Neural crest cell (in vitro differentiated cells): ENCODE results near the gene CACNB4. TPM values are rescaled to one million over a fixed set of nuclear protein-coding genes. Genes with fewer than 3 reads are reported as not detected.
"Not testable (repeated sequence)": the region's sequence is repeated elsewhere in the genome, so short reads cannot be mapped to it uniquely, and the experiment has no call there.

Experiments
- DNase-seq: peaks from one replicate; pipeline ENCODE4 v3.0.0; 2021; ENCODE audit warnings: low read depth, mixed read lengths, low spot score
- H3K27ac Mint-ChIP-seq: one replicate; pipeline ENCODE4 v1.8.0; 2021; ENCODE audit warnings: mild to moderate bottlenecking, mixed read lengths; ENCODE audit not compliant: unreplicated experiment
- H3K27me3 Mint-ChIP-seq: 2 replicates; pipeline ENCODE4 v1.8.0; 2021; ENCODE audit warnings: low read depth, mild to moderate bottlenecking, mixed read lengths
- H3K36me3 Mint-ChIP-seq: 2 replicates; pipeline ENCODE4 v1.8.0; 2021; ENCODE audit warnings: low read depth, mild to moderate bottlenecking, mixed read lengths
- H3K4me1 Mint-ChIP-seq: 2 replicates; pipeline ENCODE4 v1.8.0; 2021; ENCODE audit warnings: mixed read lengths
- H3K4me3 Mint-ChIP-seq: one replicate; pipeline ENCODE4 v1.8.0; 2021; ENCODE audit warnings: mild to moderate bottlenecking, mixed read lengths
- H3K9me3 Mint-ChIP-seq: 2 replicates; pipeline ENCODE4 v1.8.0; 2021; ENCODE audit warnings: mixed read lengths
- CTCF ChIP-seq: fragments of 200-600 bp; sonication (generic); conservative IDR thresholded peaks from 2 replicates; pipeline ENCODE4 v1.5.0; 2021; ENCODE audit warnings: antibody characterized with exemption, mild to moderate bottlenecking
- total RNA-seq: library from RNA; stranded (reverse); gene quantifications from 2 replicates; pipeline ENCODE4 v1.2.1, GENCODE V29; 2021

Gene CACNB4
- total RNA-seq, 1 donor from 2014 or later: 6.9 TPM

DNA sequence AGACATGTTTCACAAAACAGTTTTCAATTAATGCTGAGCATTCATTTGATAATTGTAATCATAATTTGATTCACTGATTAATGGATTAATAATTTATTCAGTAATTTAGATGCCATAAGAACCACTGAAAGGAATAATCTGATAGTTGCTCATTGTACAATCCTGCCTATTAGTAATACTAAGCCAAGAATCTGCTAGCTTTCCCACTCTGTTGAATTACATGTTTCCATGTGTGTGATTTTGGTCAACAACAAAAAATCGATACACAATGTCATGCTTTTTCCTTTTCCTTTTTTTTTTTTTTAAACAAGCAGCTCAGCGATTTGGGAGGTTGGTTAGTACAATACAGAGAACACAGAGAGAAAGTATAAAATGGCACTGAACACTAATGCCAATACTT, 296.5 kb downstream of the CACNB4 start:
- TF ChIP-seq CTCF: no peak
- no peaks in the 10 kb centered on the region for H3K9me3 Mint-ChIP-seq
- H3K4me1 Mint-ChIP-seq: peaks cover 4% of the 10 kb centered on the region
- DNase-seq: no peak
- H3K27ac Mint-ChIP-seq: no peak overlapping the region
- H3K27me3 Mint-ChIP-seq: no peaks in the 10 kb centered on the region
- H3K36me3 Mint-ChIP-seq: peaks cover 6% of the 10 kb centered on the region
- no peak overlapping the region for H3K4me3 Mint-ChIP-seq

- Mint-ChIP-seq H3K27ac (no peak overlapping the region), H3K4me3 (no peak overlapping the region), H3K9me3 (no peaks in the 10 kb centered on the region), H3K27me3 (no peaks in the 10 kb centered on the region), H3K36me3 (peaks cover 10% of the 10 kb centered on the region), H3K4me1 (peaks cover 11% of the 10 kb centered on the region)
- TF ChIP-seq CTCF: no peak
- no peak for DNase-seq
These were observed 299.0 kb downstream of the CACNB4 start for GRCh38 chr2:151799886-151800292.

- Mint-ChIP-seq H3K27me3 (no peaks in the 10 kb centered on the region), H3K36me3 (peaks cover 10% of the 10 kb centered on the region), H3K27ac (peak overlapping the region; percentile 50), H3K4me3 (no peak overlapping the region), H3K9me3 (no peaks in the 10 kb centered on the region), H3K4me1 (peaks cover 11% of the 10 kb centered on the region)
- TF ChIP-seq CTCF: no peak
- DNase-seq: no peak
These were observed 302.1 kb downstream of the CACNB4 start for GRCh38 chr2:151796774-151797173.

- no peaks in the 10 kb centered on the region for H3K27me3 Mint-ChIP-seq
- H3K4me3 Mint-ChIP-seq: no peak overlapping the region
- TF ChIP-seq CTCF: no peak
- H3K4me1 Mint-ChIP-seq: peaks cover 11% of the 10 kb centered on the region
- no peaks in the 10 kb centered on the region for H3K9me3 Mint-ChIP-seq
- peaks cover 13% of the 10 kb centered on the region for H3K36me3 Mint-ChIP-seq
- H3K27ac Mint-ChIP-seq: no peak overlapping the region
- DNase-seq: no peak
These were observed 303.1 kb downstream of the CACNB4 start for GRCh38 chr2:151795646-151796240.

DNA sequence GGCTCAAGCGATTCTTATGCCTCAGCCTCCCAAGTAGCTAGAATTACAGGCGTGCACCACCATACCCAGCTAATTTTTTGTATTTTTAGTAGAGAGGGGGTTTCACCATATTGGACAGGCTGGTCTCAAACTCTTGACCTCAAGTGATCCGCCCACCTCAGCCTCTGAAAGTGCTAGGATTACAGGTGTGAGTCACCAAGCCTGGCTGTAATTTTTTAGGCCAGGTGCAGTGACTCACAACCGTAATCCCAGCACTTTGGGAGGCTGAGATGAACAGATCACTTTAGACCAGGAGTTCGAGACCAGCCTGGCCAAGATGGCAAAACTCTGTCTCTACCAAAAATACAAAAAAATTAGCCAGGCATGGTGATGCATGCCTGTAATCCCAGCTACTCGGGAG, 304.4 kb downstream of the CACNB4 start:
- DNase-seq, H3K27ac Mint-ChIP-seq, H3K9me3 Mint-ChIP-seq, H3K4me1 Mint-ChIP-seq, H3K4me3 Mint-ChIP-seq, H3K27me3 Mint-ChIP-seq: not testable (repeated sequence)
- H3K36me3 Mint-ChIP-seq: peaks cover 15% of the 10 kb centered on the region

DNA sequence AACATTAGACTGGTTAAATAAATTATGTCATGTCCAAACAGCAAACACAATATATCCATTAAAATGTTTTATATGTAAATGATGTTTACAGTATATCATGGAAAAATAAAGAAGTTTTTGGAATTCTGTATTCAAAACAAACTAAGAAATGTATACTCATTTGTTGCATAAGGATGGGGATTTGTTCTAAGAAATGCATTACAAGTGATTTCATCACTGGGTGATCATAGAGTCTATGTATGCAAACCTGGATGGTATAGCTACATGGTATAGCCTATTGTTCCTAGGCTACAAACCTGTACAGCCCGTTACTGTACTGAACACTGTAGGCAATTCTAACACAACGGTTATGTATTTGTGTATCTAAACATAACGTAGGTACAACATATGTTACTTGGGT, 305.7 kb downstream of the CACNB4 start:
- Mint-ChIP-seq H3K9me3 (no peaks in the 10 kb centered on the region), H3K27me3 (no peaks in the 10 kb centered on the region), H3K36me3 (peaks cover 16% of the 10 kb centered on the region), H3K4me1 (peaks cover 6% of the 10 kb centered on the region), H3K4me3 (no peak overlapping the region), H3K27ac (no peak overlapping the region)
- TF ChIP-seq CTCF: no peak
- DNase-seq: no peak
